Gastroesophageal sphincter (tissue), 3 donors: ENCODE data around the gene LHX8.

Experiments used
- CTCF ChIP-seq, 4 experiments: fragments of 200-600 bp in 2 of 4; fragments of 450-650 bp in 2 of 4; sonication (generic) in 1 of 4; IDR thresholded peaks; one replicate each; pipeline ENCODE4 v1.5.1; 2017 to 2019; ENCODE audit warnings: antibody characterized with exemption in 4 of 4, mild to moderate bottlenecking in 2 of 4, moderate library complexity in 2 of 4
- POLR2A ChIP-seq, 2 donors: fragments of 450-650 bp; IDR thresholded peaks; one replicate each; pipeline ENCODE4 v1.6.1; 2017; ENCODE audit warnings: antibody characterized with exemption in 2 of 2, mild to moderate bottlenecking in 2 of 2, moderate library complexity in 1 of 2

- no peak for TF ChIP-seq POLR2A (IDR thresholded peaks at IDR 0.05)
- TF ChIP-seq CTCF (IDR thresholded peaks at IDR 0.05): no peak
Observed at GRCh38 chr1:75131565-75132241, 2.5 kb upstream of the LHX8 start.
